Measurements from ENCODE around the gene FBRSL1.

Gene FBRSL1

GRCh38 chr12:132539016-132539773 is 49.2 kb downstream of the FBRSL1 start:
- no peak for TF ChIP-seq CTCF (conservative IDR thresholded peaks at IDR 0.05)
- H3K27ac ChIP-seq = no peak overlapping the region

GRCh38 chr12:132540436-132540835 is 50.5 kb downstream of the FBRSL1 start:
- no peak for TF ChIP-seq CTCF (conservative IDR thresholded peaks at IDR 0.05)
- H3K27ac ChIP-seq = no peak overlapping the region

- TF ChIP-seq CTCF (conservative IDR thresholded peaks at IDR 0.05) = no peak
- no peak overlapping the region for H3K27ac ChIP-seq
These were observed 51.2 kb downstream of the FBRSL1 start for GRCh38 chr12:132541200-132541599.

- TF ChIP-seq CTCF (conservative IDR thresholded peaks at IDR 0.05) = no peak
- H3K27ac ChIP-seq = no peak overlapping the region
These were observed 52.0 kb downstream of the FBRSL1 start for GRCh38 chr12:132541996-132542395.

GRCh38 chr12:132542661-132543060 is 52.7 kb downstream of the FBRSL1 start:
- TF ChIP-seq CTCF (conservative IDR thresholded peaks at IDR 0.05) = no peak
- H3K27ac ChIP-seq = no peak overlapping the region

- no peak overlapping the region for H3K27ac ChIP-seq
- TF ChIP-seq CTCF (conservative IDR thresholded peaks at IDR 0.05) = no peak
These were observed 53.5 kb downstream of the FBRSL1 start for GRCh38 chr12:132543298-132544079.

GRCh38 chr12:132544080-132544397 is 54.1 kb downstream of the FBRSL1 start:
- H3K27ac ChIP-seq = no peak overlapping the region
- no peak for TF ChIP-seq CTCF (conservative IDR thresholded peaks at IDR 0.05)
